Sigmoid colon (tissue), 7 donors: Measurements from ENCODE around the gene PRSS1. TPM values are rescaled to one million over a fixed set of nuclear protein-coding genes. Genes with fewer than 3 reads are reported as not detected.
"Not testable (repeated sequence)": the region's sequence is repeated elsewhere in the genome, so short reads cannot be mapped to it uniquely, and the experiment has no call there.

Experiments
- DNase-seq: peaks from one replicate; pipeline ENCODE4 v3.0.0-alpha.2; 2019
- H3K27ac ChIP-seq, 4 donors: fragments of 200-600 bp; sonication (generic); one replicate each; pipeline ENCODE4 v1.5.1; 2016 to 2019; ENCODE audit warnings: mild to moderate bottlenecking in 1 of 4
- H3K27me3 ChIP-seq, 3 donors: fragments of 200-600 bp; sonication (generic); one replicate each; pipeline ENCODE4 v1.5.1; 2019; ENCODE audit warnings: mild to moderate bottlenecking in 1 of 3
- H3K36me3 ChIP-seq, 4 donors: fragments of 200-600 bp; sonication (generic); one replicate each; pipeline ENCODE4 v1.5.1; 2016 to 2019
- H3K4me1 ChIP-seq, 4 donors: fragments of 200-600 bp; sonication (generic); one replicate each; pipeline ENCODE4 v1.5.1; 2017 to 2019
- H3K4me3 ChIP-seq, 4 donors: fragments of 200-600 bp; sonication (generic); one replicate each; pipeline ENCODE4 v1.5.1; 2017 to 2019; ENCODE audit warnings: mild to moderate bottlenecking in 2 of 4, moderate library complexity in 1 of 4
- H3K9me3 ChIP-seq, 4 donors: fragments of 200-600 bp in 3 of 4; sonication (generic) in 3 of 4; one replicate each; pipeline versions ENCODE4 v1.5.1 to v1.6.1; 2013 to 2019
- CTCF ChIP-seq, 4 experiments: fragments of 450-650 bp in 3 of 4; fragments of 200-600 bp in 1 of 4; IDR thresholded peaks; one replicate each; pipeline ENCODE4 v1.5.1; 2016 to 2019; ENCODE audit warnings: antibody characterized with exemption in 4 of 4, mild to moderate bottlenecking in 3 of 4, moderate library complexity in 2 of 4
- EP300 ChIP-seq, 4 donors: sonication (generic); formaldehyde crosslinking; IDR thresholded peaks; one replicate each; pipeline ENCODE4 v1.6.1; 2017; ENCODE audit warnings: antibody characterized with exemption in 4 of 4
- POLR2A ChIP-seq, 2 donors: fragments of 450-650 bp; IDR thresholded peaks; one replicate each; pipeline ENCODE4 v1.6.1; 2016; ENCODE audit warnings: antibody characterized with exemption in 2 of 2, mild to moderate bottlenecking in 2 of 2, moderate library complexity in 2 of 2
- POLR2AphosphoS5 ChIP-seq, 4 donors: sonication (generic); formaldehyde crosslinking; IDR thresholded peaks; one replicate each; pipeline ENCODE4 v1.6.1; 2017; ENCODE audit warnings: antibody characterized with exemption in 4 of 4
- WGBS, 2 donors: extraction: QIAGEN DNeasy Blood & Tissue Kit; methylation state at CpG; one replicate each; pipeline ENCODE4 v1.1.7; 2013; 5-methylcytosine and 5-hydroxymethylcytosine counted together
- intact Hi-C: fragments of 100-400 bp; cut with DNase I; formaldehyde crosslinking; loops from one replicate; pipeline ENCODE4 v1.15.1; 2023
- polyA plus RNA-seq, 3 donors: library from polyadenylated mRNA; stranded (reverse); fragments of 200-250 nt; gene quantifications; one replicate each; pipeline ENCODE4 v1.2.3, GENCODE V29; 2013
- total RNA-seq, 4 donors: library from RNA; depleted of rRNA; stranded (reverse); fragments of >200 nt; gene quantifications; one replicate each; pipeline ENCODE4 v1.1.0, GENCODE V29; 2016
- donor health status: healthy with polysubstance abuse.
- donor health status: Bipolar disorder and iron deficiency.
- donor health status: healthy.

PRSS1 gene
- total and polyA plus RNA-seq, 7 donors, result 0.67 to 25.8 (median 1.8) TPM; not detected in 4

DNA sequence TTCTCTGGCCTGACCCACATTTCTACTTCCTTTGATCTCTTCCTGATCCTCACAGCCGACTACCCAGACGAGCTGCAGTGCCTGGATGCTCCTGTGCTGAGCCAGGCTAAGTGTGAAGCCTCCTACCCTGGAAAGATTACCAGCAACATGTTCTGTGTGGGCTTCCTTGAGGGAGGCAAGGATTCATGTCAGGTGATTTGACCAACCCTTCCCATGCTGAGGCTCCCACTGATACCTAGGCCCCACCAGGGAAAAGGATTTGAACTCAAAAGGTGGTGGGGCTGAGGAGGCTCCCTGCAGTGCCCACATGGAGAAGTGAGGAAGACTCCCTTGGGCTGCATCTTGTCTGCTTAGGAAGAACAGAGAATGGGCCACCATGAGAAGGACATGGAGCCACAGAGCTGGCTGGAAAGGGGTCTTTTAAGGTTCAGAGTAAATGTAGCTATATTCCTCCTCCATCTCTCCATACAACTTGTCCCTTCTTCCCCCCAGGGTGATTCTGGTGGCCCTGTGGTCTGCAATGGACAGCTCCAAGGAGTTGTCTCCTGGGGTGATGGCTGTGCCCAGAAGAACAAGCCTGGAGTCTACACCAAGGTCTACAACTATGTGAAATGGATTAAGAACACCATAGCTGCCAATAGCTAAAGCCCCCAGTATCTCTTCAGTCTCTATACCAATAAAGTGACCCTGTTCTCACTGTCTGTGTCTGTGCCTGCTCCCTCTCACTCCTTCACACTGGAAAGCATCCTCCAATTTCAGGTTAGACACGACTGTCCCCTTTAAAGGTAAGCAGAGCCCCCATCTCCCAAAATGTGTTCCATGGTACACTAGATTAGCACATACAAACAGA lies 3.3 kb downstream of the PRSS1 start:
- Histone ChIP-seq H3K27ac (no peak overlapping the region), H3K4me3 (no peak overlapping the region), H3K9me3 (no peaks in the 10 kb centered on the region), H3K27me3 (no peaks in the 10 kb centered on the region), H3K4me1 (no peaks in the 10 kb centered on the region), H3K36me3 (no peaks in the 10 kb centered on the region)
- intact Hi-C loops, result no loop called here
- 70 to 71% methylated on average over 3 of the region's 3 CpGs for WGBS, 2 donors
- no peak for DNase-seq
- TF ChIP-seq POLR2A (IDR thresholded peaks at IDR 0.05) (no peak), EP300 (IDR thresholded peaks at IDR 0.05) (no peak), CTCF (IDR thresholded peaks at IDR 0.05) (no peak), POLR2AphosphoS5 (IDR thresholded peaks at IDR 0.05) (no peak)

GRCh38 chr7:142753366-142753765 lies 4.1 kb downstream of the PRSS1 start:
- no peak for DNase-seq
- H3K9me3 ChIP-seq, result no peaks in the 10 kb centered on the region

GRCh38 chr7:142753925-142754491 lies 4.7 kb downstream of the PRSS1 start:
- intact Hi-C loops, H3K4me3 ChIP-seq, H3K9me3 ChIP-seq, H3K27me3 ChIP-seq, H3K36me3 ChIP-seq, H3K4me1 ChIP-seq, H3K27ac ChIP-seq, DNase-seq: not testable (repeated sequence)
- 58 to 59% methylated on average over 5 of the region's 5 CpGs for WGBS, 2 donors

More at GRCh38 chr7:142753366-142753765, 4.1 kb downstream of the PRSS1 start:
- Histone ChIP-seq H3K4me3 (no peak overlapping the region), H3K27me3 (no peaks in the 10 kb centered on the region), H3K4me1 (no peaks in the 10 kb centered on the region), H3K36me3 (no peaks in the 10 kb centered on the region), H3K27ac (no peak overlapping the region)
- WGBS, 2 donors, result 62 to 73% methylated on average over 8 of the region's 8 CpGs
- intact Hi-C loops, result no loop called here
- TF ChIP-seq POLR2AphosphoS5 (IDR thresholded peaks at IDR 0.05), result no peak
- TF ChIP-seq POLR2A (IDR thresholded peaks at IDR 0.05), result no peak
- no peak for TF ChIP-seq CTCF (IDR thresholded peaks at IDR 0.05)
- TF ChIP-seq EP300 (IDR thresholded peaks at IDR 0.05), result no peak

GRCh38 chr7:142754681-142755575 lies 5.7 kb downstream of the PRSS1 start:
- intact Hi-C loops, result no loop called here
- 73% methylated on average over 10 of the region's 10 CpGs for WGBS, 2 donors

GRCh38 chr7:142758312-142758711 lies 9.0 kb downstream of the PRSS1 start:
- DNase-seq, H3K9me3 ChIP-seq, H3K27ac ChIP-seq, H3K4me3 ChIP-seq, intact Hi-C loops, H3K27me3 ChIP-seq, H3K36me3 ChIP-seq, H3K4me1 ChIP-seq: not testable (repeated sequence)
- 73 to 74% methylated on average over 3 of the region's 3 CpGs for WGBS, 2 donors

More at GRCh38 chr7:142754681-142755575, 5.7 kb downstream of the PRSS1 start:
- Histone ChIP-seq H3K36me3 (no peaks in the 10 kb centered on the region), H3K4me3 (no peak overlapping the region), H3K27ac (no peak overlapping the region), H3K27me3 (no peaks in the 10 kb centered on the region), H3K9me3 (no peaks in the 10 kb centered on the region), H3K4me1 (no peaks in the 10 kb centered on the region)
- DNase-seq, result no peak
- TF ChIP-seq EP300 (IDR thresholded peaks at IDR 0.05), result no peak
- TF ChIP-seq CTCF (IDR thresholded peaks at IDR 0.05), result no peak
- TF ChIP-seq POLR2AphosphoS5 (IDR thresholded peaks at IDR 0.05), result no peak
- TF ChIP-seq POLR2A (IDR thresholded peaks at IDR 0.05), result no peak
